Psoas muscle (tissue), 8 donors: Measurements from ENCODE around the gene ADAMTS20. TPM values are rescaled to one million over a fixed set of nuclear protein-coding genes. Genes with fewer than 3 reads are reported as not detected.

ENCODE experiments used
- ATAC-seq, 4 donors: fragments of 200-7000 bp; cut with Tn5 transposase; one replicate each; pipeline ENCODE4 v1.9.1; 2020; ENCODE audit warnings: moderate library complexity in 3 of 4, mild to moderate bottlenecking in 2 of 4
- DNase-seq, 2 donors: peaks; one replicate each; pipeline ENCODE4 v3.0.0-alpha.2; 2020
- H3K27ac ChIP-seq: fragments of 200-600 bp; one replicate; pipeline ENCODE4 v1.8.0; 2022
- H3K27me3 ChIP-seq, 3 donors: fragments of 200-600 bp in 1 of 3; one replicate each; pipeline versions ENCODE4 v1.6.1 to v1.8.0; 2013 to 2022; ENCODE audit warnings: low read length in 2 of 3, mild to moderate bottlenecking in 2 of 3, moderate library complexity in 1 of 3; ENCODE audit not compliant: insufficient read depth in 3 of 3
- H3K36me3 ChIP-seq, 2 donors: fragments of 200-600 bp in 1 of 2; one replicate each; pipeline versions ENCODE4 v1.6.1 to v1.8.0; 2013 to 2022; ENCODE audit warnings: low read depth in 1 of 2, mild to moderate bottlenecking in 1 of 2, moderate library complexity in 1 of 2; ENCODE audit not compliant: insufficient read depth in 1 of 2
- H3K4me1 ChIP-seq: fragments of 200-600 bp; one replicate; pipeline ENCODE4 v1.8.0; 2022
- H3K4me3 ChIP-seq: fragments of 200-600 bp; one replicate; pipeline ENCODE4 v1.8.0; 2022; ENCODE audit warnings: mild to moderate bottlenecking
- H3K9me3 ChIP-seq: fragments of 200-600 bp; one replicate; pipeline ENCODE4 v1.8.0; 2022
- CTCF ChIP-seq: fragments of 200-600 bp; IDR thresholded peaks from one replicate; pipeline ENCODE4 v1.8.0; 2022; ENCODE audit warnings: antibody characterized with exemption
- WGBS, 3 donors: extraction: QIAGEN DNeasy Blood & Tissue Kit; methylation state at CpG; one replicate each; pipeline versions ENCODE4 v1.1.6 to v1.1.7; 2013; 5-methylcytosine and 5-hydroxymethylcytosine counted together
- intact Hi-C, 2 donors: fragments of 100-400 bp; cut with DNase I; formaldehyde crosslinking; loops; one replicate each; pipeline versions ENCODE4 v1.11.0 to v1.14.2; 2022
- polyA plus RNA-seq, 3 donors: library from polyadenylated mRNA; stranded (reverse); fragments of 200-250 nt; gene quantifications; one replicate each; pipeline ENCODE4 v1.2.3, GENCODE V29; 2013
- total RNA-seq, 4 donors: library from RNA; stranded (reverse); fragmentation: NEBNext Ultra II Directional in 2 of 4; extraction: Animal tissue kit (Norgen Biotek cat#: 25700) in 2 of 4; gene quantifications; one replicate each; pipeline versions ENCODE4 v1.2.1 to v1.2.4, GENCODE V29; 2021 to 2023
- donor health status: healthy with polysubstance abuse.
- donor health status: DM: no; HTN: no; CAD: no; lungs with moderate emphysema.
- donor health status: Bipolar disorder and iron deficiency.
- donor health status: healthy.
- donor health status: DM: yes; HTN: yes; CAD: no.
- donor health status: DM: no; HTN: no; CAD: no.
- donor health status: DM: no; HTN: no; CAD: no.
- donor health status: DM: yes; HTN: yes; CAD: no.

Gene ADAMTS20
- total and polyA plus RNA-seq, 7 donors: 0.01 TPM; not detected in 6

GRCh38 chr12:43577381-43577780, 25.4 kb upstream of the ADAMTS20 start:
- H3K4me1 ChIP-seq: no peaks in the 10 kb centered on the region
- TF ChIP-seq CTCF: no peak
- 69 to 76% (median 75%) methylated on average over 3 of the region's 3 CpGs for WGBS, 3 donors
- DNase-seq (no peak), ATAC-seq (no peak)
- intact Hi-C loops: no loop called here
- no peaks in the 10 kb centered on the region for H3K9me3 ChIP-seq
- no peak overlapping the region for H3K27ac ChIP-seq
- no peaks in the 10 kb centered on the region for H3K36me3 ChIP-seq
- no peaks in the 10 kb centered on the region for H3K27me3 ChIP-seq
- no peak overlapping the region for H3K4me3 ChIP-seq

- peaks cover 3% of the 10 kb centered on the region for H3K9me3 ChIP-seq
- H3K4me1 ChIP-seq: no peaks in the 10 kb centered on the region
- intact Hi-C loops: no loop called here
- ATAC-seq: no peak
- H3K4me3 ChIP-seq: no peak overlapping the region
- no peak for DNase-seq
- no peaks in the 10 kb centered on the region for H3K27me3 ChIP-seq
- no peaks in the 10 kb centered on the region for H3K36me3 ChIP-seq
- no peak for TF ChIP-seq CTCF
- H3K27ac ChIP-seq: no peak overlapping the region
- WGBS, 3 donors: 76 to 90% (median 83%) methylated on average over 2 of the region's 2 CpGs
Observed at GRCh38 chr12:43576162-43576561, 24.2 kb upstream of the ADAMTS20 start.

- Histone ChIP-seq H3K4me3 (no peak overlapping the region), H3K36me3 (no peaks in the 10 kb centered on the region), H3K27me3 (no peaks in the 10 kb centered on the region), H3K4me1 (no peaks in the 10 kb centered on the region), H3K9me3 (peaks cover 3% of the 10 kb centered on the region), H3K27ac (no peak overlapping the region)
- no peak for TF ChIP-seq CTCF
- no peak for DNase-seq
- intact Hi-C loops: no loop called here
- WGBS, 3 donors: 53 to 60% (median 55%) methylated on average over 27 of the region's 27 CpGs
- no peak for ATAC-seq
Observed at GRCh38 chr12:43571885-43572284, 19.9 kb upstream of the ADAMTS20 start.

- intact Hi-C loops: no loop called here
- Histone ChIP-seq H3K9me3 (peaks cover 24% of the 10 kb centered on the region), H3K4me3 (no peak overlapping the region), H3K4me1 (no peaks in the 10 kb centered on the region), H3K27me3 (peaks cover 0 to 15% (median 11%) of the 10 kb centered on the region in 3 donors), H3K36me3 (no peaks in the 10 kb centered on the region), H3K27ac (no peak overlapping the region)
- DNase-seq: no peak
- no peak for ATAC-seq
- no peak for TF ChIP-seq CTCF
Observed at GRCh38 chr12:43556057-43556456, 4.1 kb upstream of the ADAMTS20 start.

GRCh38 chr12:43551279-43551970, 578 bp downstream of the ADAMTS20 start:
- Histone ChIP-seq H3K36me3 (no peaks in the 10 kb centered on the region), H3K27me3 (peaks cover 0 to 25% (median 13%) of the 10 kb centered on the region in 3 donors), H3K4me1 (no peaks in the 10 kb centered on the region), H3K9me3 (peaks cover 19% of the 10 kb centered on the region), H3K4me3 (peak overlapping the region; percentile 46), H3K27ac (no peak overlapping the region)
- no peak for ATAC-seq
- no peak for TF ChIP-seq CTCF
- WGBS, 3 donors: 0 to 3% (median 2%) methylated on average over 43 to 48 of the region's 48 CpGs
- intact Hi-C loops: no loop called here
- DNase-seq: no peak
